Hematopoietic multipotent progenitor cell treated with erythropoietin and hydrocortisone succinate and interleukin-3 and kit ligand, for 8 days (in vitro differentiated cells): ENCODE measurements around the gene PDLIM7.
"Not testable (repeated sequence)": the region's sequence is repeated elsewhere in the genome, so short reads cannot be mapped to it uniquely, and the experiment has no call there.

ENCODE experiments used
- DNase-seq: peaks from one replicate; pipeline ENCODE4 v3.0.0-alpha.2; 2015

PDLIM7 gene

DNA sequence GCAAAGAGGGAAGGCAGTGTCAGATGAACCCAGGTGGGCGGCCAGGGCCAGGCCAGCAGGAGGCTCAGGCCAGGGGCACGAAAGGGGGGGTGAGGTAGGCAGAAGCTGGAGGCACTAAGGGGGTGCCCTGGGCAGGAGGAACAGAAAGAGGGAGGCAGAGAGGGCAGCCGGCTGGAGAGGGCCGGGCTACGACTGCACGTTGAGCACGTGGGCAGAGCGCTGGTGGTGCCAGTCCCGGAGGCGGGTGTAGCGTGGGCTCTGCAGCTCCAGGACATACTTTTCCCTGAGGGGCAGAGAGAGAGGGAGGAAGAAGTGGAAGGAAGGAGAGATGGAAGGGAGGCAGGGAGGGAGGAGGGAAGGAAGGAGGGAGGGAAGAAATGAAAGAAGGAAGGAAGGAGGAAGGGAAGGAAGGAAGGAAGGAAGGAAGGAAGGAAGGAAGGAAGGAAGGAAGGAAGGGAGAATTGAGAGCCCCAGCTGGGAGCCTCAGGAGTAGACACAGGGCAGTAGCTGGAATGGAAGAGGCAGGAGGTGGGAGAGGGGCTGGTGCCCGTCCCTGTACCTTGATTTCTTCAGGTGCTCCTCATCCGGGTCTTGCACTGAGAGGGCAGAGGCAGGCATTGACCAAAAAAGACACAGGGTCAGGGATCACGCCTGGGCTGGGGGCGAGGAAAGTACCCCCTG is 7.0 kb downstream of the PDLIM7 start:
- DNase-seq: no peak

DNA sequence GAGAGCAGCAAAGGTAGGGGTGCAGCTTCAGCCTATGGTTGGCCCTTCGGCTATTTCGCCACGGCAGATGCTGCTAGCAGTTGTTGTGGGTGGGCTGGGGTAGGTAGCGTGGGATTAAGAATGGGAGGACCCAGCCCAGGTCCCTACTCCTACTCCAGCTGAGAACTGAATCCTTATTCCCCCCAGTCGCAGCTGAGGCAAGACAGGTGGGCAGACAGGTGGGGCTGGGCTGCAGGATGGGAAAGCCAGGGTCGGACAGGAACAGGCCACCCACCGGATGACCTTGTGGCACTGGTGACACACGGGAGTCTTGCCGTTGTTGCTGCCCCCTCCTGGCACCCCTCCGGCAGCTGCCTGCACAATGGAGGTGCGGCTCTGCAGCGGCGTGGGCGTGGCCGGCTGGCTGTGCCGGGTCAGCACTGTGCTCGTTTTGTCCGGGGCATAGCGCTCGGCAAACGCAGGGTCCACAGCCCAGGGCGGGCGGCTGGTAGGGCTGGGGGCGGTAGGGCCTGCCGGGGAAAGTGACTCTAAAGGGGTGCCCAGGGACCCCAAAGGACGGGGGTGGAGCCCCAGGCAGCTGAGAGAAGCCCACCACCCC is 8.2 kb downstream of the PDLIM7 start:
- no peak for DNase-seq

DNA sequence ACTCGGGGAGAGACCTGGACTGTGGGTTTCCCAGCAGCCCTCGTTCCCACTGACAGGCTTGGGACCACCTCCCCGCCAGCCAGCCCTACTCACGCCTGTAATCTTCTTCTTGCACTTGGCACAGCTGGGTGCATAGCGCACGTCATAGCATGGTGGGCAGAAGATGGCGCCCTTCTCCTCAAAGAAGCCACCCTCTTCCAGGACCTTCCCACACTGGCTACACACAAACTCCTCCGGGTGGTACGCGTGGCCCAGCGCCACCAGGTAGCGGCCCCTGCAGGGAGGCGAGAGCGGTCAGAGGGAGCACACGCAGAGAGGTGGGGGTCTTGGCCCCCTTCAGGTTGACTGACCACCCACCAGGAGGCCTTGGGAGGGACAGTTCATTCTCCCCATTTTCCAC is 9.4 kb downstream of the PDLIM7 start:
- peak; percentile 43 for DNase-seq

DNA sequence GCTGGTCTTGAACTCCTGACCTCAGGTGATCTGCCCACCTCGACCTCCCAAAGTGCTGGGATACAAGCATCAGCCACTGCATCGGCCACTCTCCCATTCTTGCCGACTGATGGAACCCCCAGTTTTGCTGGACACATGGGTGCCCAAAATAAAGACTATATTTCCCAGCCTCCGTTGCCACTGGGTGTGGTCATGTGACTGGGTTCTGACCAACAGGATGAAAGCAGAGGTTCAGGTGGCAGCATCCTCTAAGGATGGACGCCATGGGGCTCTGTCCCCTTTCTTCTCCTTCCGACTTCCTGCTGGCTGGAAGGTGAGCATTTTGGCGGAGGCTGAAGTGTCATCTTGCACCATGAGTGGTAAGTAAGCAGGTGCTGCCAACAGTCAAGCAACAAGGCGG is 10.3 kb downstream of the PDLIM7 start:
- no peak for DNase-seq

DNA sequence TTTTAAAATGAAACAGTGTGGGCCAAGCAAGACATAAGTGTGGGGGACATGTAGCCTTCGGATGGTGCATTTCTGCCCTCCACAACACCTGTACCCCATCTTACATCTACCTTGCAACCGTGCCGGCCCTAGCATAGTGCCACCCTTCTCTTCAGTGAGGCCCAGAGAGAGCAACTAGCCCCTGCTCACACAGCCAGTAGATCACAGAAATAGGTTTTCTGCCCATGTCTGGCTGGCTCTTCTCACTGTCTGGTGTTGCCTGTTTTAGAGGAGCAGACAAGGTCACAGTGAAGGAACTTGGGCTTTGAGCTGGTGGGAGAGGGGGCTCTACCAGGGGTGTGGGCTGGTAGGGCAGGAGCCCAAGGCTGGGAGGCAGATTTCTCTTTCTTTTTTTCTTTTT is 11.1 kb downstream of the PDLIM7 start:
- DNase-seq: no peak

DNA sequence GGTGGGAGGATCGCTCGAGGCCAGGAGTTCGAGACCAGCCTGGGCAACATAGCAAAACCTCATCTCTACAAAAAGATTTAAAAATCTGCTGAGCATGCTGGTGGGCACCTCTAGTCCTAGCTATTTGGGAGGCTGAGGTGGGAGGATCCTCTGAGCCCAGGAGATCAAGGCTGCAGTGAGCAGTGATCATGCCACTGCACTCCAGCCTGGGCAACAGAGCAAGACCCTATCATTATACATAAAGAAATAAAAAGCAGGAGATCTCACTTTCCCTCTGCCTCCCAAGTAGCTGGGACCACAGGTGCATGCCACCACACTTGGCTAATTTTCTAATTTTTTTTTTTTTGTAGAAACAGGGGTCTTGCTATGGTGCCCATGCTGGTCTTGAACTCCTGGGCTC is 11.7 kb downstream of the PDLIM7 start:
- not testable (repeated sequence) for DNase-seq

DNA sequence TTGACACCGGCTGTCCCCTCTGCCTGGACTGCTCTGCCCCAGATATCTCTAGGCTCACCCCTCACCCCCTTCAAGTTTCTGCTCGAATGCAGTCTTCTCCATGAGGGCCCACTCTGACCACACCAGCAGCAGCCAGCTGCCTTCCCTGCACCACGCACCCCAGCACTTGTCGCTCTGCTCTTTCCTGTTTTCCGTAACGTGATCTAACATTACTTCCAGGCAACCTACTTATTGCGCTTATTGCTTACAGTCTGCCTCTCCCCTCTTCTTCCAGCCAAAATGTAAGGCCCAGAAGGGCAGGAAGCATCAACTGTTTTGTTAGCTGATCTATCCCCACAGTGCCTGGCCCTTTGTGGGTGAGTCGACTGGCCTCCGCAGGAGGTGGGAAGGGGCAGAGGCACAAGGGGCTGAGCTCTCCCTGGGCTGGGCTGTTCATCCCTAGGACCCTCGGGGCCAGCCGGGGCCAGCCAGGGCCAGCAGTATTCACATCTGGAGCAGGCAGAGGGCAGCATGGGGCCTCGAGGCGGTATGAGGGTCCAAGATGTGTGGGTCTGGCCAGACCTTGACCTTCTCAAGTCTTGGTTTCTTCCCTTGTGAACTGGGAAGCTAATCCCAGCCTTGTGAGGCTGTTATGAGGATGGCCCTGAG is 12.4 kb downstream of the PDLIM7 start:
- no peak for DNase-seq

DNA sequence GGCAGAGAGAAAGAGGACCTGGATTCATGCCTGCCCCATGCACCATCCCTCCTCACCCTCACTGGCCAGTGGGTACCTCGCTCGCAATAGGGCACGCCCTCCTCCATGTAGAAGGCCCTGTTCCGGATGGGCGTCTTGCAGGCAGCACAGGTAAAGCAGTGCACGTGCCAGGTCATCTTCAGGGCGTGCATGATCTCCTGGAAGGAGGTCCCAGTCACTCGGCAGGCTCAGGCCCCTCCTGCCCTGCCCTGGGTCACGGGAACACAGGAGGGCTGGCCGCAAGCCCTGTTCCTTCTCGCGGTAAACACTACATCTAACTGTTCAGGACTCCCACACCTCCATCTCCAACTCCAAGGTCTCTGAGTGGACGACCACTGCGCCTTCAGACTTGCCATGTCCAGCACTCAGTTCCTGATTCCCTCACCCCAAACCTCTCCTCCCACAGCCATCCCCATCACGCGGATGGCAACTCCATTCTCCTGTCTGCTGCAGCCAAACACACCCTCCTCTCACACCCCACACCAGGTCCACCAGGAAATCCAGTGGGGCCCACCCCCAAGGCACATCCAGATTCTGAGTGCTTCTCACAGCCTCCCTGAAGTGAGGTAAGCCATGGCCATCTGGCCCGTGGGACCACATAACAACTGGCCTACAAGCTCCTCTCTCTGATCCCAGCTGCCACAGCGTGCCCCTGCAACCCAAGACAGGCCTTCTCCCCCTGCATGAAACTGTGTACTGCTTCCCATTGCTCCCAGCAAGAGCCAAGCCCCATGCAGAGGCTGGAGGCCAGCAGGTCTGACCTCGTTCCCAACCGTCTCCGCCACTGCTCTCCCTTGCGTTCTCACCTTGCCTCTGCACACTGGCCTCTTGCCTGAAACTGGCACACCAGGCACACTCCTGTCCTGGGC is 13.2 kb downstream of the PDLIM7 start:
- DNase-seq: no peak

DNA sequence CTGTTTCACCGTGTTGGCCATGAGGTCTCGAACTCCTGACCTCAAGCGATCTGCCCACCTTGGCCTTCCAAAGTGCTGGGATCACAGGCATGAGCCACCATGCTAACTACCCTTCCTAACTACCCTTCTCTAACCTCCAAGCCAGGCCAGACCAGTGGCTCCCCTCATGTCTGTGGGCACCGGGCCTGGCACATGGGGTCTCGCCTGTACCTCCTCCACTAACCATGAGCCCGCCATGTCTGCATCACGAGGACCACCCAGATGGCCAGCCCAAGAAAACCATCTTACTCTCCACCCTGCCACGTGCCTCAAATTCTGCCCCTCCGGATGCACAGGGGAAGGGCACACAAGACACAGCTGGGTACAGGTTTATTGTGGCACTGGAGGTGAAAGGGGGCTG is 14.4 kb downstream of the PDLIM7 start:
- DNase-seq: no peak

DNA sequence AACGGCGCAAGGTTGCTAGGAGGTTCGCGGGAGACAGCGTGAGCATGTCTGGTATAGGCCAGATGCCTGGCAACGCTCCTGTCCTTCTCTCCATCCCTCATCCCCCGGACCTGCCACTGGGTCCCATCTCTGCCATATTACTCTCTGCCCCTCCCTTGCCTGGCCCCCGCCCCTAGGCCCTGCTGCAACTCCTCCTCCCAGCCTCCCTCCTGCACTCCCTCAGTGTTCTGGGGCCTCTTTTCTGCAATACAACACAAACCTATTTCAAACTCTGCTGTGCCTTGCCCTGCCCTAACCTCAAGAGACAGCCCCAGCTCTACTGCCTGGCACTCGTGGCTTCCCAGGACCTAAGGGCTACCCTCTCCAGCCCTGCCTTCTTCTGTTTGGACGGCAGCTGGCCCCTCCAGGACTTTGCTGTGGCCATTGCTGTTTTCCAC is 15.0 kb downstream of the PDLIM7 start:
- DNase-seq: no peak

DNA sequence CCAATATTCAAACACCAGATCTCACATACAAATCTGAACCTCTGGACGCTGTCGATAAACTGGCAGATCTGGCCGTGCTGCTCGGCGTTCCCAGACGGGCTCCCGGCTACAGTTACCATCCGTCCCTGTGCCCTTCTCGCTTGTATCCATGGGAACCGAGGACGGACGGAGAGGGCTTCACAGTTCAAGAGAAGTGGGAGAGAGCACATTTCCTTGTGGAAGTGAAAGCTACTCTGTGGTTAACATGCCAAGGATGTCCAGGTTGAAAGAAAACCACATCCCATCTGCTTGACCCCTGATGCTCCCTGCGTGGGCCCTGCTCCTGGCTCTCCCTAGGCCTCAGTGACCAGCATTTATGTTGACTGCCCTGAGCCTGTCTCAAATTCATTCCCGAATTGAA is 17.6 kb downstream of the PDLIM7 start:
- DNase-seq: no peak

DNA sequence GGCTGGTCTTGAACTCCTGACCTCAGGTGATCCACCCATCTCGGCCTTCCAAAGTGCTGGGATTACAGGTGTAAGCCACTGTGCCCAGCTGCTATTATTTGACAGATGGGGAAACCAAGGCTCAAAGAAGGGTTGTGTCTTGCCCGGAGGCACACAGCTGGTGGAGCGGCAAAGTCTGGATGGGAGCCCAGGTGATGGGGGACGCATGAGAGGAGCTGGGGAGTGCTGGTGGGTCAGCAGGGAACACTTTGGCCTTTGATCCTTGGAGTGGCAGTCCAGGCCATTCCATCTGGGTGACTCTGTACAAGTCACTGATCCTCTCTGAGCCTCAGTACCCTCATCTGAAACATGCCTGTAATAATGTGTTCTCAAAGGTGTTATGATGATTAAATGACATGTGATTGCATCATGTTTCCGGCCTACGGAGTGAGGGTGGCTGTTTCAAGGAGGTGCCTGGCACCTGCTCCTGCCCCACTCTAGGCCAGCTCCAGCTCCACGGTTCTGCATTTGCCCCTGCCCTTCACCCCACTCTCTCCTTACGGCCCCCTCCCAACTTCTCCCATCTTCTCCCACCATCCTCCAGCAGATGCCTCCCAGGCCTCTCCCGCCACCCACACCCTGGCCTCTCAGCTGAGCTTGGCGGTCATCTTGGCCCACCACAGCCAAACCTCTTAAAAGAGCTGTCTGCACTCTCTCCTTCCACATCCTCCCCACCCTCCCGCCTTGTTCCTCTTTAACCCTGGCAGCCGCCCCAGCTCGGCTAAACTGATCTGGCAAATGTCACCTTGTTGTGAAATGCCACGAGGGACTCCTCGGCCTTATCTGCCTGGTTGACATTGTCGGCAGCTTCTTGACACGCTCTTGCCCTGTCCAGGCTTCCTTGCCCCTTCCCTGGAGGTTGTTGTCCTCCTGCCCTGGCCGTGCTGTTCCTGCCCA is 18.4 kb downstream of the PDLIM7 start:
- peak; percentile 91 for DNase-seq

DNA sequence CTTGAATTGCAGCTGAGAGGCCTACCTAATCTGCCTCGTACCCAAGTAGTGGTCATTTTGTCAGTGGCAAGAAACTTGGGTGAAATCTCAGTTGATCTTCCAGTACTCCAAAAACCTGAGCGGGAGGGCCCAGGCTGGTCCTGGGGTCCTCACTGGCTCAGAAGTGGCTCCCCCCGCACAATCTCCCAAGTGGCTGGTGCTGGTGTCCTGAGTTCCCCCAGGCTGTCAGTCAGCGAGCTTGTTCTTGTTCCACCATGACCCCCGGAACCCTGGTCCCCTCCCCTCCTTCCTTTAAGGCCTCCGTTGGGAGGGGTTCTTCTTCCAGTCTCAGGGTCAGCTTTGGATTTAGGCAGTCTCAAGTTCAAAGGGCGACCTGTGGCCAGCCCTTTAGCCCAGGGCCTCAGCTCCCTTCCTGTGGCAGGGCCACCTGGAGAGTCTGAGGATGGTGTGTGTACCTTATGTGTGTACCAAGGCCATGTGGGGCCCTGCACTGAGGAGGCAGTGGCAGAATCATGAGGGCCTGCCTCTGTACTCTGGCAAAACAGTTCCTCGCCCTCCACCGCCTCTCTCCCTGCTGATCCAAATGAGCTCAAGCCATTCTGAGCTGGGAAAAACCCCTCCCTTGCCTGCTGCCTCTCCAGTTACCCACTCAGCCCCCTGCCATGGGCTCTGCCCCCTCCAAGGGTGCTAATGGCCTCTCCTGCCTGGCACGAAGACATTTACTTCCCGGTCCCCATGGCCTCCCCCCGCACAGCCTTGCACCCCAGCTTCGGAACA is 19.5 kb downstream of the PDLIM7 start:
- DNase-seq: no peak

DNA sequence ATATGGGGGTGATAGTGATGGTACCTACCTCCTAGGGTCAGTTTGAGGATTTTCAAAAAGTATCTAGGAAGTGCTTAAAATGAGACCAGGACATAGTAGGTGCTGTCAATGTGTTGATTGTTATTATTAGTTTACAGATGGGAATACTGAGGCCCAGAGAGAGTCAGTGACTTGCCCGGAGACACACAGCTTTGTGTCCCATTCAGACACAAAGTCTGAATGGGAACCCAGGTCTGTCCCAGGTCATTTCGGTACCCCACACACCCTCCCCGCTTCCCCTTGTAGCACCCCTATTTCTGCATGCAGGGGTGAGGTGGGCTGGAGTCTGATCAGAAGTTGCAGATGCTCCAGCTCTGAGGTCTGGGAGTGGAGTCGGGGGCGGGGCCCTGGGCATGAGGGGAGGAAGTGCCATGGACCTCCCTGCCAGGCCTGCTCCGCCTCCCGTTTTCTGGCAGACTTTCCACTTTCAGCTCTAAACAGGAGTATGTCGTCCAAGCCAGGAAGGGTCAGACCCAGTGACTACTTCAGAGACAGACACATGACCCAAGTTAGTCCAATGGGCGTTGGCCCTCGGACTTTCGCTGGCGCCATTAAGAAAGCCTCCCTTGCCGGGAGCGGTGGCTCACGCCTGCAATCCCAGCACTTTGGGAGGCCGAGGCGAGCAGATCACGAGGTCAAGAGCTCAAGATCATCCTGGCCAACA is 20.7 kb downstream of the PDLIM7 start:
- no peak for DNase-seq

DNA sequence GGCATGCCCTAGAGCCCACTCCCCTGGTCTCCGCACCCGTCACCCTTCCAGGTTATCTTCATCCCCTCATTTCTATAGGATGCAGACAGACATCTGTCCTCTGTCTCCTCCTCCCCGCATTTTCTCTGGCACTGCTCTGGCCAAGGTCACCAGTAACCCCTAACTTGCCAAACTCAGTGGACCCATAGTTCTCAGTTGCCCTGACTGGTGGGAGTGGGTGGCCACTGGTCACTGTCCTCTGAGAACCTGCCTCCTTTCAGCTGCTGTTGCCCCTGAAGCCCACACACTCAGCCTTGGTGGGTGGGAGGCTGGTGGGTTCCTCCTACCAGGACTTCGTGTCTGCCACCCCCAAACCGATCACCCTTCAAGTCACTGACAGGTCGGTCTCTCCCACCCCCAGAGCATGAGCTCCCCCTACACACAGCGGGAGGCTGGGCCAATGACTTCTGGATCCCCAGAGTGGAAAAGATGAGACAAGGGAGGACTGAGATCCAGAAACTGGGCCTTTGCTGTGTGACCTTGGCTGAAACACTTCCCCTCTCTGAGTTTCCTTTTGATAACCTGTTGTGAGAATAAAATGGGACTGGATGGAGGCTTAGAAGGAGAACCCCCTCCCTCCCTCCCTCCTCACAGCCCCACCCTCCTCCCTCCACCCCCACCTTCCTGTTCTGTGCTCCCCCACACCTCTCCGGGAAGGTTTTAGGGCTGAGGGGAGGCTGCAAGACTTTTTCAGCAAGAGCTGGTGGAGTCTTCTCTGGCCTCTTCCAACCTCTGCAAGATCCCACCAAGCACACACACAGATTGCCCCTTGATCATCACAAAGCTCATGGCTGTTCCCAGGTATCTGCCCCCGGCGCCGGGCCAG is 21.6 kb downstream of the PDLIM7 start:
- no peak for DNase-seq

DNA sequence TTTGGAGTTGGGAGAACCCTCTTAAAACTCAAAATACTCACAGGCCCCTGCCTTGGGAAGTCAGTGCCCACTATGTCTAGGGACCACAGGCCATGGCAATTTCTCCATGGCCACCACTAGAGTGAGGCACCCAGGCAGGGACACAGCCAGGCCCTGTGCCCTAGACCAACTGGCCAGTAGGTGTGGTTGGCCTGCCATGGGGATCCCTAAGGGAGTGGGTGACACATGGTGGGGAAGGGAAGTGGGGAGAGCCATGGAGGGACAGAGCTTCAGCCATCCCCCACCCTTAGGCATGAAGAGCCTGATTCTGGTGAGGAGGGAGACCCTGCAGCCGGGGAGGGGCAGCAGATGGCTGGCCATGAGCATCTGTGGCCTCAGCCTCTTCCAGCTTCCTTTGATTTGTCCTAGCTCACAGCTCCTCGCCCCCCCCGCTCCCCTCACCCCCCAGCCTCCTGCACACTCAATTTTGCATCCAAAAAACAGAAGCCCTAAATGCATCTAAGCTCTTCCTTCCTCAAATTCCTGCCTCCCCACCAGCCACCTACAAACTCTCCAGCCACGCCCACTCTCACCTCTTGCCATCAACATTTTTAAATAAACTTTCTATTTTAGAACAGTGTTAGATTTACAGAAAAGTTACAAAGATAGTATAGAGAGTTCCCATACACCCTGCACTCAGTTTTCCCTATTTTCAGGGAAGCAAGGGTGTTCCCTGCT is 22.4 kb downstream of the PDLIM7 start:
- no peak for DNase-seq

DNA sequence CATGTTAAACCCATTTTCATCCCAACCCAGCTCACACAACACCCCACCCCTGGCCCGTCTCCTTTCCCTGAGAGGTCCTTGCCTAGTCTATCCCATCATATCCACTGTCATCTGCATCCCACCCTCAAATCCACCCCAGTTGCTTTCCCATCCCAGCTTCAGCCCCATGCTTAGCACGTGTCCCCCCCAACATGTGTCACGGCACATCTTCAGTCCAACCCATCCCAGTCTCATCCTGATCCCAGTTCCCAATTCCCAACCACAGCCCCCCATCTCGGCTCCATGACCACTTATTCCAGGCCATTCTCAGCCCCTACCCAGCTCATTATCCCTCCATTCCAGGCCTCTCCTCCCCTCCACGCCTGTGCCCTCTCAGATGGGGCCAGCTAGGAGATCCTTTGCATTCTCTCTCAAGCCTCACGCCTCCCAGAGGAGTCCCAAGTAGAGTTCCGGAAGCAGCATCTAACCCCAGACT is 23.4 kb downstream of the PDLIM7 start:
- no peak for DNase-seq

DNA sequence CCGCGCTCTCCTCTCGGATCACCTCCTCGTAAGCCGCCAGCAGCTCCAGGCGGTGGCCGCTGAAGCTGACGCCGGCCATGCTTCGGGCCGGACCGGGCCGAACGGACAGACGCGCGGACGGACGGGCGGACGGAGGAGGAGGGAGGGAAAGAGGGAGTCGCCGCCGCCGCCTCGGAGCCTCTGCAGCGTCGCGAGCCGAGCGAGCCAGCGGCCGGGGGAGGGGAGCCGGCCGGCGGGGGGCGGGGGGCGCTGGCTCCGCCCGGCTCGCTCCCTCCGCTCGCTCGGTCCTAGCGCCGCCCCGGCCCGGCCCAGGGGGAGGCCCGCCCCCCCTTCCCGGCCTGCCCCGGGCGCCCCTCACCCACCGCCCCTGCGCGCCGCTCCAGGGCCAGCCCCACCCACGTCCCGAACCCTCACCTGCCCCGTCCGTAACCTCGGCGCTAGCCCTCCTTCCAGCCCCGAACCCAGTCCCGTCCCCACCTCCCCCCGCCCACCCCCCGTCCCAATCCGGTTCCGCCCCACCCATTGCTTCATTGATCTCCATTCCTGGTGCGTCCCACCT is 23.9 kb downstream of the PDLIM7 start, which contains the start of gene DBN1:
Gene DBN1, minus strand, starts transcription at position 192 of the 559 bp plus-strand sequence. Its CDS starts 113 bp downstream, at position 79.
- no peak for DNase-seq
